Measurements from ENCODE around the gene AP5S1. TPM values are rescaled to one million over a fixed set of nuclear protein-coding genes. Genes with fewer than 3 reads are reported as not detected.

AP5S1 gene
- polyA plus RNA-seq, 1 donor from 2014 or later, result 11.3 TPM

DNA sequence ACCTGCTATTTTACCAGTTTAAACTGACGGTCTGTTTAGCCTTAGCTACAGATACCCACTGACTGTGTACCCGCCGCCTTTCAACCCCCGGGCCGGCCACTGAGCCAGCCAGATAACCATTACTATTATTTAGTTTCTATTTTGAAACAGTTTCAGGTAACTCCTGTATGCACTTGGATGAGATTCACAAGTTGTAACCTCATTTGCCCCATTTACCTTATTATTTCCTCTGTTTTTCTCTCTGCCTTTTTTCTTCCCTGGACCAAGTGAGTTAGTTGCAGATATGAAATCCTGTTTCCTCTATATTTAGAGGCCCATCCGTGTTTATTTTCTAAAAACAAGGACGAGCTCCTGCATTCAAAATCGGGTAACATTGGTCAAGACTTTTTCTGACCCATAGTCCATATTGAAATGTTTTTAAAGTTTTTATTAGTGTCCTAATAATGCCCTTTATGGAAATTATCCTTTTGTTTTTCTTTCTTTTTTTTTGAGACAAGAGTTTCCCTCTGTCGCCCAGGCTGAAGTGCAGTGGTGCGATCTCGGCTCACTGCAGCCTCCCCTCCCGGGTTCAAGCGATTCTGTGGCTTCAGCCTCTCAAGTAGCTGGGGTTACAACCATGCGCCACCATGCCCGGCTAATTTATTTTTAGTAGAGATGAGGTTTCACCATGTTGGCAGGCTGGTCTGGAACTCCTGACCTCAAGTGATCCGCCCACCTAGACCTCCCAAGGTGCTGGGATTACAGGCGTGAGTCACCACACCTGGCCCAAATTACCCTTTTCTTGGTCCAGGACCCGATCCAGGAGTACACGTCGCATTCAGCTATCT is 767 bp downstream of the AP5S1 start:
- no peaks in the 10 kb centered on the region for H4K20me1 ChIP-seq (ENCODE audit: insufficient read depth)
- H3K4me2 ChIP-seq (ENCODE audit: low read length), result peak overlapping the region; percentile 79
- peaks cover 7% of the 10 kb centered on the region for H3F3A ChIP-seq (ENCODE audit: insufficient read depth, low read length, poor library complexity, severe bottlenecking)
- no peaks in the 10 kb centered on the region for H3K9me2 ChIP-seq (ENCODE audit: insufficient read depth, low read length)
- no peaks in the 10 kb centered on the region for H3K36me3 ChIP-seq (ENCODE audit: insufficient read depth, low read length)
- H2AFZ ChIP-seq (ENCODE audit: low read depth, low read length), result peak overlapping the region; percentile 83
- H3K27ac ChIP-seq (ENCODE audit: low read length), result peak overlapping the region; percentile 93
- H3K79me2 ChIP-seq (replicated peaks; ENCODE audit: insufficient read depth, low read length), result peaks cover 6% of the 10 kb centered on the region
- no peaks in the 10 kb centered on the region for H3K27me3 ChIP-seq (ENCODE audit: insufficient read depth, low read depth, low read length)
- H3K9ac ChIP-seq (ENCODE audit: low read length), result peak overlapping the region; percentile 92
- no peaks in the 10 kb centered on the region for H3K9me3 ChIP-seq (ENCODE audit: low read length)
- TF ChIP-seq MXI1 (conservative IDR thresholded peaks at IDR 0.05; ENCODE audit: poor library complexity, severe bottlenecking), result no peak
- TF ChIP-seq, protein P1, sequence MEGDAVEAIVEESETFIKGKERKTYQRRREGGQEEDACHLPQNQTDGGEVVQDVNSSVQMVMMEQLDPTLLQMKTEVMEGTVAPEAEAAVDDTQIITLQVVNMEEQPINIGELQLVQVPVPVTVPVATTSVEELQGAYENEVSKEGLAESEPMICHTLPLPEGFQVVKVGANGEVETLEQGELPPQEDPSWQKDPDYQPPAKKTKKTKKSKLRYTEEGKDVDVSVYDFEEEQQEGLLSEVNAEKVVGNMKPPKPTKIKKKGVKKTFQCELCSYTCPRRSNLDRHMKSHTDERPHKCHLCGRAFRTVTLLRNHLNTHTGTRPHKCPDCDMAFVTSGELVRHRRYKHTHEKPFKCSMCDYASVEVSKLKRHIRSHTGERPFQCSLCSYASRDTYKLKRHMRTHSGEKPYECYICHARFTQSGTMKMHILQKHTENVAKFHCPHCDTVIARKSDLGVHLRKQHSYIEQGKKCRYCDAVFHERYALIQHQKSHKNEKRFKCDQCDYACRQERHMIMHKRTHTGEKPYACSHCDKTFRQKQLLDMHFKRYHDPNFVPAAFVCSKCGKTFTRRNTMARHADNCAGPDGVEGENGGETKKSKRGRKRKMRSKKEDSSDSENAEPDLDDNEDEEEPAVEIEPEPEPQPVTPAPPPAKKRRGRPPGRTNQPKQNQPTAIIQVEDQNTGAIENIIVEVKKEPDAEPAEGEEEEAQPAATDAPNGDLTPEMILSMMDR (IDR thresholded peaks at IDR 0.05; ENCODE audit: poor library complexity, severe bottlenecking), result no peak
- no peak for TF ChIP-seq SMC3 (conservative IDR thresholded peaks at IDR 0.05; ENCODE audit: poor library complexity)
- no peak for TF ChIP-seq POLR2AphosphoS5 (IDR thresholded peaks at IDR 0.05)
- TF ChIP-seq TAF1 (IDR thresholded peaks at IDR 0.05; ENCODE audit: low read depth), result no peak
- no peak for TF ChIP-seq EZH2 (IDR thresholded peaks at IDR 0.05; ENCODE audit: borderline replicate concordance, insufficient read depth, low read length, poor library complexity, severe bottlenecking)
- H3K4me3 ChIP-seq (ENCODE audit: low read length), result peak overlapping the region; percentile 73

DNA sequence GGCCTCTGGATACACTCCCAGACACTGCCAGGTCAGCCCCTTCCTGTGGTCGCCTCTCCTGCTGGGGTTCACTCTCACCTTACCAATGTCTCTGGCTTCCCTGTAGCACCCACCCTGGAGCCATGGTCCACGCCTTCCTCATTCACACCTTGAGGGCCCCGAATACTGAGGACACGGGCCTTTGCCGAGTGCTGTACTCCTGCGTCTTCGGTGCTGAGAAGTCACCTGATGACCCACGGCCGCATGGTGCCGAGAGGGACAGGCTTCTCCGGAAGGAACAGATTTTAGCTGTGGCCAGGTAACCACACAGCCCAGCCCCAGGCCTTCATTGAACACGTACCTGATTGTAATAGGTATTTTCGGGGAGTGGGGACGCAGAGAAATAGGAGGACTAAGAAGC is 1.6 kb downstream of the AP5S1 start:
- H3K79me2 ChIP-seq (replicated peaks; ENCODE audit: insufficient read depth, low read length), result peaks cover 6% of the 10 kb centered on the region
- no peaks in the 10 kb centered on the region for H3K9me2 ChIP-seq (ENCODE audit: insufficient read depth, low read length)
- peaks cover 7% of the 10 kb centered on the region for H3F3A ChIP-seq (ENCODE audit: insufficient read depth, low read length, poor library complexity, severe bottlenecking)
- no peaks in the 10 kb centered on the region for H3K36me3 ChIP-seq (ENCODE audit: insufficient read depth, low read length)
- H3K27ac ChIP-seq (ENCODE audit: low read length), result no peak overlapping the region
- no peak overlapping the region for H3K9ac ChIP-seq (ENCODE audit: low read length)
- H3K9me3 ChIP-seq (ENCODE audit: low read length), result no peaks in the 10 kb centered on the region
- TF ChIP-seq POLR2AphosphoS5 (IDR thresholded peaks at IDR 0.05) (no peak), MXI1 (conservative IDR thresholded peaks at IDR 0.05; ENCODE audit: poor library complexity, severe bottlenecking) (no peak), EP300 (conservative IDR thresholded peaks at IDR 0.05; ENCODE audit: poor library complexity, severe bottlenecking) (no peak), RAD21 (conservative IDR thresholded peaks at IDR 0.05) (no peak), EZH2 (IDR thresholded peaks at IDR 0.05; ENCODE audit: borderline replicate concordance, insufficient read depth, low read length, poor library complexity, severe bottlenecking) (no peak), SMC3 (conservative IDR thresholded peaks at IDR 0.05; ENCODE audit: poor library complexity) (no peak), TAF1 (IDR thresholded peaks at IDR 0.05; ENCODE audit: low read depth) (no peak)
- TF ChIP-seq, protein P2, sequence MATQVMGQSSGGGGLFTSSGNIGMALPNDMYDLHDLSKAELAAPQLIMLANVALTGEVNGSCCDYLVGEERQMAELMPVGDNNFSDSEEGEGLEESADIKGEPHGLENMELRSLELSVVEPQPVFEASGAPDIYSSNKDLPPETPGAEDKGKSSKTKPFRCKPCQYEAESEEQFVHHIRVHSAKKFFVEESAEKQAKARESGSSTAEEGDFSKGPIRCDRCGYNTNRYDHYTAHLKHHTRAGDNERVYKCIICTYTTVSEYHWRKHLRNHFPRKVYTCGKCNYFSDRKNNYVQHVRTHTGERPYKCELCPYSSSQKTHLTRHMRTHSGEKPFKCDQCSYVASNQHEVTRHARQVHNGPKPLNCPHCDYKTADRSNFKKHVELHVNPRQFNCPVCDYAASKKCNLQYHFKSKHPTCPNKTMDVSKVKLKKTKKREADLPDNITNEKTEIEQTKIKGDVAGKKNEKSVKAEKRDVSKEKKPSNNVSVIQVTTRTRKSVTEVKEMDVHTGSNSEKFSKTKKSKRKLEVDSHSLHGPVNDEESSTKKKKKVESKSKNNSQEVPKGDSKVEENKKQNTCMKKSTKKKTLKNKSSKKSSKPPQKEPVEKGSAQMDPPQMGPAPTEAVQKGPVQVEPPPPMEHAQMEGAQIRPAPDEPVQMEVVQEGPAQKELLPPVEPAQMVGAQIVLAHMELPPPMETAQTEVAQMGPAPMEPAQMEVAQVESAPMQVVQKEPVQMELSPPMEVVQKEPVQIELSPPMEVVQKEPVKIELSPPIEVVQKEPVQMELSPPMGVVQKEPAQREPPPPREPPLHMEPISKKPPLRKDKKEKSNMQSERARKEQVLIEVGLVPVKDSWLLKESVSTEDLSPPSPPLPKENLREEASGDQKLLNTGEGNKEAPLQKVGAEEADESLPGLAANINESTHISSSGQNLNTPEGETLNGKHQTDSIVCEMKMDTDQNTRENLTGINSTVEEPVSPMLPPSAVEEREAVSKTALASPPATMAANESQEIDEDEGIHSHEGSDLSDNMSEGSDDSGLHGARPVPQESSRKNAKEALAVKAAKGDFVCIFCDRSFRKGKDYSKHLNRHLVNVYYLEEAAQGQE (IDR thresholded peaks at IDR 0.05; ENCODE audit: borderline replicate concordance), result no peak
- TF ChIP-seq, protein P1 (IDR thresholded peaks at IDR 0.05; ENCODE audit: poor library complexity, severe bottlenecking), result no peak
- H3K4me3 ChIP-seq (ENCODE audit: low read length), result no peak overlapping the region
- no peaks in the 10 kb centered on the region for H3K27me3 ChIP-seq (ENCODE audit: insufficient read depth, low read depth, low read length)
- no peak overlapping the region for H3K4me2 ChIP-seq (ENCODE audit: low read length)
- no peaks in the 10 kb centered on the region for H4K20me1 ChIP-seq (ENCODE audit: insufficient read depth)
- no peak overlapping the region for H2AFZ ChIP-seq (ENCODE audit: low read depth, low read length)
